Esophagus squamous epithelium (tissue), 4 donors: Measurements from ENCODE around the gene TUBB1.
A peak's percentile ranks its signal among the peaks of the same experiment; 100 is the strongest.

ENCODE experiments used
- POLR2A ChIP-seq, 4 donors: fragments of 450-650 bp; IDR thresholded peaks; one replicate each; pipeline ENCODE4 v1.6.1; 2017; ENCODE audit warnings: antibody characterized with exemption in 4 of 4, mild to moderate bottlenecking in 4 of 4, moderate library complexity in 3 of 4
- TF ChIP-seq, protein P1 (sequence below), 6 experiments: fragments of 450-650 bp in 4 of 6; fragments of 200-600 bp in 2 of 6; sonication (generic) in 2 of 6; IDR thresholded peaks; one replicate each; pipeline ENCODE4 v1.5.1; 2016 to 2019; ENCODE audit warnings: antibody characterized with exemption in 6 of 6, mild to moderate bottlenecking in 4 of 6, moderate library complexity in 4 of 6

DNA sequence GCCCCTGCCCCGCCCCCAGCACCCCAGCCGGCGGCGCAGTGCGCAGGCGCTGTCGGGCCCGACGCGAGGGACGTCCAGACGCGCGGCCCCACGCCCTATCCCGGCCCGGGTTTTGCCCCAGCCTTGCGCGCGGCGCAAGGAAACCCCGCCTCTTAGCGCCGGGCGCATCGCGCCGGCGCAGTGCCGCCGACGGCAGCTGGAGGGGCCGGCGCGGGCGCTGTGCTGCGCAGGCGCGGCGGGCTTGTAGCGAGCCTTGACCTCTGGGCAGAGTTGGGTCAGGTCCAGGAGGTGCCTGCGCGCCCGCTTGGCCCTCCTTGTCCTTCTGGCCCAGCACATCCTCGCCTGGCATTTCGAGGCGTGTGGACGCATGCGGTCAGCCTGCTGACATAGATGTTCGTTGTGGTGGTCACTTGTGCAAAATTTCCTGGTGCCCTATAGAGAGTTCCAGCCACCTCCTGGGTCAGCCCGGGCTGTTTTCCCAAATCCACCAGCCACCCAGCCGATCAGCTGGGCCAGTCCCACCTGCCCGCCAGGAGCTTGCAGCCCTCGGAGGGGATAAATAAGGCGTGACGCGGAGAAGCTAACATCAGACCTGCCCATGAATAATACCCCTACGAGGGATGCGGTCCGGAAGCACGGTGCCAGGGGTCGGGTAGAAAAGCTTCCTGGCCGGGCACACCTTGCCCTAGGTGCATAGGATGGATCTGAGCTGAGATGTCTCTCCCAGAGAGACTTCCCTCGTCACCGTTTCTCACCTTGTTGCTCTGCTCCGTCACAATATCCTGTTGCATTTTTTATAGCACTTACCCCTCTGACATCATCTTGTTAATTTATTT is 23.8 kb downstream of the TUBB1 start:
- TF ChIP-seq, protein P1, sequence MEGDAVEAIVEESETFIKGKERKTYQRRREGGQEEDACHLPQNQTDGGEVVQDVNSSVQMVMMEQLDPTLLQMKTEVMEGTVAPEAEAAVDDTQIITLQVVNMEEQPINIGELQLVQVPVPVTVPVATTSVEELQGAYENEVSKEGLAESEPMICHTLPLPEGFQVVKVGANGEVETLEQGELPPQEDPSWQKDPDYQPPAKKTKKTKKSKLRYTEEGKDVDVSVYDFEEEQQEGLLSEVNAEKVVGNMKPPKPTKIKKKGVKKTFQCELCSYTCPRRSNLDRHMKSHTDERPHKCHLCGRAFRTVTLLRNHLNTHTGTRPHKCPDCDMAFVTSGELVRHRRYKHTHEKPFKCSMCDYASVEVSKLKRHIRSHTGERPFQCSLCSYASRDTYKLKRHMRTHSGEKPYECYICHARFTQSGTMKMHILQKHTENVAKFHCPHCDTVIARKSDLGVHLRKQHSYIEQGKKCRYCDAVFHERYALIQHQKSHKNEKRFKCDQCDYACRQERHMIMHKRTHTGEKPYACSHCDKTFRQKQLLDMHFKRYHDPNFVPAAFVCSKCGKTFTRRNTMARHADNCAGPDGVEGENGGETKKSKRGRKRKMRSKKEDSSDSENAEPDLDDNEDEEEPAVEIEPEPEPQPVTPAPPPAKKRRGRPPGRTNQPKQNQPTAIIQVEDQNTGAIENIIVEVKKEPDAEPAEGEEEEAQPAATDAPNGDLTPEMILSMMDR (IDR thresholded peaks at IDR 0.05) = peak in 3 of 6 experiments; percentile 29 to 43 (median 41)
- TF ChIP-seq POLR2A (IDR thresholded peaks at IDR 0.05) = peak in 1 of 4 donors; percentile 42
